Gastroesophageal sphincter (tissue), 4 donors: ENCODE data around the gene RSF1. TPM values are rescaled to one million over a fixed set of nuclear protein-coding genes. Genes with fewer than 3 reads are reported as not detected.

Experiments used
- ATAC-seq: fragments of 150-250 bp; one replicate; pipeline ENCODE4 v1.9.1; 2016; ENCODE audit warnings: mild to moderate bottlenecking, moderate library complexity
- H3K27ac ChIP-seq, 4 donors: fragments of 200-600 bp; sonication (generic) in 3 of 4; 1 replicate in 3 of 4; 2 replicates in 1 of 4; pipeline ENCODE4 v1.5.1; 2016 to 2019
- H3K27me3 ChIP-seq: fragments of 200-600 bp; sonication (generic); one replicate; pipeline ENCODE4 v1.5.1; 2019
- H3K36me3 ChIP-seq, 2 donors: fragments of 200-600 bp; sonication (generic); one replicate each; pipeline ENCODE4 v1.5.1; 2019; ENCODE audit warnings: control low read depth in 1 of 2
- H3K4me1 ChIP-seq, 3 donors: fragments of 200-600 bp; sonication (generic); 1 replicate in 2 of 3; 2 replicates in 1 of 3; pipeline ENCODE4 v1.5.1; 2016 to 2019; ENCODE audit warnings: control low read depth in 2 of 3
- H3K4me3 ChIP-seq, 2 donors: fragments of 200-600 bp; sonication (generic); one replicate each; pipeline ENCODE4 v1.5.1; 2019; ENCODE audit warnings: mild to moderate bottlenecking in 1 of 2, moderate library complexity in 1 of 2
- H3K9me3 ChIP-seq, 3 donors: fragments of 200-600 bp; sonication (generic); one replicate each; pipeline ENCODE4 v1.5.1; 2017 to 2019; ENCODE audit warnings: control low read depth in 2 of 3
- EP300 ChIP-seq: sonication (generic); formaldehyde crosslinking; IDR thresholded peaks from one replicate; pipeline ENCODE4 v1.6.1; 2017; ENCODE audit warnings: antibody characterized with exemption, mild to moderate bottlenecking
- POLR2A ChIP-seq, 2 donors: fragments of 450-650 bp; IDR thresholded peaks; one replicate each; pipeline ENCODE4 v1.6.1; 2017; ENCODE audit warnings: antibody characterized with exemption in 2 of 2, mild to moderate bottlenecking in 2 of 2, moderate library complexity in 1 of 2
- POLR2AphosphoS5 ChIP-seq: sonication (generic); formaldehyde crosslinking; IDR thresholded peaks from one replicate; pipeline ENCODE4 v1.6.1; 2017; ENCODE audit warnings: antibody characterized with exemption
- small RNA-seq, 4 donors: library from RNA; depleted of rRNA; stranded (forward); fragments of <200 nt; gene quantifications; one replicate each; pipeline ENCODE3, GENCODE V24; 2016
- total RNA-seq, 4 donors: library from RNA; depleted of rRNA; stranded (reverse); fragments of >200 nt; gene quantifications; one replicate each; pipeline ENCODE4 v1.1.0, GENCODE V29; 2016

RSF1 gene
- total RNA-seq, 4 donors from 2014 or later, result 63.9 to 99.1 (median 80.8) TPM

GRCh38 chr11:77611921-77612320, 208.6 kb downstream of the RSF1 start:
- Histone ChIP-seq H3K36me3 (peaks cover 5 to 97% of the 10 kb centered on the region in 2 donors), H3K9me3 (no peaks in the 10 kb centered on the region), H3K27ac (no peak overlapping the region), H3K4me3 (no peak overlapping the region), H3K27me3 (no peaks in the 10 kb centered on the region), H3K4me1 (no peaks in the 10 kb centered on the region)
- TF ChIP-seq POLR2AphosphoS5 (no peak), POLR2A (IDR thresholded peaks at IDR 0.05) (no peak), EP300 (no peak)
- no peak for ATAC-seq

Small RNA genes lying within 50 kb of the gene (small RNA-seq; reads per million reads assigned to genes)
- gene RF00019, result 0 reads per million in 4 donors

Other genes starting within 250 kb of the RSF1 start
- 1 to 10 TPM in 2 of 4 donors, under 1 TPM in 1, not detected in 1; 0.96 to 1.5 (median 1.1) TPM for gene AQP11, start 230.8 kb downstream of the RSF1 start, total RNA-seq
- 10 to 100 TPM; 53.6 to 98.6 (median 79.9) TPM for gene CLNS1A, start 182.9 kb downstream of the RSF1 start, total RNA-seq
- 100 to 1,000 TPM in 1 of 4 donors, 10 to 100 TPM in 3; 55.2 to 117 (median 74.0) TPM for gene AAMDC, start 422 bp upstream of the RSF1 start, total RNA-seq
- gene INTS4, start 173.9 kb upstream of the RSF1 start, total RNA-seq, result 10 to 100 TPM; 16.5 to 32.1 (median 18.8) TPM
- 1 to 10 TPM in 3 of 4 donors, under 1 TPM in 1; 0.58 to 2.3 (median 1.4) TPM for gene KCTD14, start 202.6 kb upstream of the RSF1 start, total RNA-seq
- 1 to 10 TPM in 1 of 4 donors, not detected in 3; 2.0 TPM for gene THRSP, start 243.1 kb upstream of the RSF1 start, total RNA-seq